Measurements from ENCODE around the gene ABR.
A peak's percentile ranks its signal among the peaks of the same experiment; 100 is the strongest.

Gene ABR

DNA sequence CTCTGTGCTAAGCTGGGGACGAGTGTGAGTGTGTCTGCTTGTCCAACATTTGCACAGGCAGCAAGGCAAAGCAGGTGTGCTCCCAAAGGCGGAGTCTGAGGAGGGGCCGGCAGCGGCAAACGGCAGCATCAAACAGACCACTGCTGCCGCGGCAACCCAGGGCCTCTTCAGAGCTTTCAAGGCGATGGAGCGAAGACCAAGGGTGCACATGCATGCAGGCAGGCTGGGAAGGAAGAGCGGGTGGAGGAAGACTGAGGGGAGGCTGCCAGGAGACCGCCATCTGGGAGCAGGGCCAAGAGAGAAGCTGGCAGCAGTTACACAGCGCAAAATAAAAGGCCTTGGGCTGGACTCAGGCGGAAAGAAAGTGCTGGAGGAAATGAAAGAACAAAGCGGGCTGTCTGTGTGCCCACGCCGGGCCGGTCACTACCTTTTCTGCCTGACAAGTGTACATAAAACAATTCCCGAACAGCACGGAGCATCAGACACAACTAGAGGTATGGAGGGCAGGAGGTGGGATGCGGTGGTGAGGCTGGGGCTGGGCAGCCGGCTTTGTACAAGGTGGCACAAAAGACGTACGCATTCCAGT, 174.3 kb downstream of the ABR start:
- Histone ChIP-seq H3K4me3 (ENCODE audit: low read length, poor library complexity, severe bottlenecking) (no peak overlapping the region), H3F3A (ENCODE audit: low read depth) (no peaks in the 10 kb centered on the region), H4K20me1 (ENCODE audit: insufficient read depth, low read length, poor library complexity, severe bottlenecking) (no peaks in the 10 kb centered on the region), H2AFZ (ENCODE audit: low read length) (no peak overlapping the region), H3K9ac (ENCODE audit: low read depth, low read length, poor library complexity, severe bottlenecking) (no peak overlapping the region), H3K4me2 (ENCODE audit: low read depth, low read length, poor library complexity, severe bottlenecking) (peak overlapping the region; percentile 5), H3K79me2 (ENCODE audit: insufficient read depth, low read length) (no peaks in the 10 kb centered on the region), H3K9me2 (replicated peaks; ENCODE audit: low read depth, low read length) (no peaks in the 10 kb centered on the region), H3K36me3 (ENCODE audit: insufficient read depth, low read length) (peaks cover 28% of the 10 kb centered on the region; the same call in 1 of the 2 replicates), H3K4me1 (ENCODE audit: insufficient read depth, low read length, poor library complexity, severe bottlenecking) (peaks cover 4% of the 10 kb centered on the region), H3K9me3 (ENCODE audit: insufficient read depth, low read depth, low read length) (no peaks in the 10 kb centered on the region), H3K27me3 (ENCODE audit: insufficient read depth, low read length, poor library complexity, severe bottlenecking) (no peaks in the 10 kb centered on the region)
- no peak for TF ChIP-seq EZH2phosphoT487 (IDR thresholded peaks at IDR 0.05; ENCODE audit: borderline replicate concordance)
- TF ChIP-seq, protein P1, sequence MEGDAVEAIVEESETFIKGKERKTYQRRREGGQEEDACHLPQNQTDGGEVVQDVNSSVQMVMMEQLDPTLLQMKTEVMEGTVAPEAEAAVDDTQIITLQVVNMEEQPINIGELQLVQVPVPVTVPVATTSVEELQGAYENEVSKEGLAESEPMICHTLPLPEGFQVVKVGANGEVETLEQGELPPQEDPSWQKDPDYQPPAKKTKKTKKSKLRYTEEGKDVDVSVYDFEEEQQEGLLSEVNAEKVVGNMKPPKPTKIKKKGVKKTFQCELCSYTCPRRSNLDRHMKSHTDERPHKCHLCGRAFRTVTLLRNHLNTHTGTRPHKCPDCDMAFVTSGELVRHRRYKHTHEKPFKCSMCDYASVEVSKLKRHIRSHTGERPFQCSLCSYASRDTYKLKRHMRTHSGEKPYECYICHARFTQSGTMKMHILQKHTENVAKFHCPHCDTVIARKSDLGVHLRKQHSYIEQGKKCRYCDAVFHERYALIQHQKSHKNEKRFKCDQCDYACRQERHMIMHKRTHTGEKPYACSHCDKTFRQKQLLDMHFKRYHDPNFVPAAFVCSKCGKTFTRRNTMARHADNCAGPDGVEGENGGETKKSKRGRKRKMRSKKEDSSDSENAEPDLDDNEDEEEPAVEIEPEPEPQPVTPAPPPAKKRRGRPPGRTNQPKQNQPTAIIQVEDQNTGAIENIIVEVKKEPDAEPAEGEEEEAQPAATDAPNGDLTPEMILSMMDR (conservative IDR thresholded peaks at IDR 0.05; ENCODE audit: low read length), result no peak

DNA sequence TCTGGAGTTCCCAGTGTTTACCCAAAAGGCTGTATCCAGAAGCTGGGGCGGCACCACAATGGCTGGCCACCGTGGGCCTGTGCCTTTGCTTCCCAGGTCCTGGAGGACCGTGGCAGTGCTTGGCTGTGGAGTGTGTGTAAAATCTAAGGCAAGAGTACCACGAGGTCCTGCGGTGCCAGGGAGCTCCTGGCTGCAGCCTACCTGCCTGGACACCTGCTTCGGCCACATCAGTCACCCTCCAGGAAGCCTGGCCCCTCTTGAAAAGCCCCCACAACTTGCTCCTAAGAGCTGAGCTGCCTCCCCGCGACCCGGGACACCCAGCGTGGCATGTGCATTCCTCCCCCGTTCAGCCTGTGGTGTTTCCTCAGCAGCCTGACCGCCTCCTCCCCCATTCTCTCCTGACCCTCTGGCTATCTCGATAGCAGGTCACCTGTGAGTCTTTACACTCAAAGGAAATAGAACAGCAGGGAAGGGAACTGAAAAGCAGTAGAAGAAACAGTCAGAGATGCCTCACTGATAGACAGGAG, 174.9 kb downstream of the ABR start:
- Histone ChIP-seq H3F3A (ENCODE audit: low read depth) (no peaks in the 10 kb centered on the region), H3K36me3 (ENCODE audit: insufficient read depth, low read length) (peaks cover 22% of the 10 kb centered on the region; the same call in 1 of the 2 replicates), H3K9me3 (ENCODE audit: insufficient read depth, low read depth, low read length) (no peaks in the 10 kb centered on the region), H3K9me2 (replicated peaks; ENCODE audit: low read depth, low read length) (no peaks in the 10 kb centered on the region), H3K9ac (ENCODE audit: low read depth, low read length, poor library complexity, severe bottlenecking) (no peak overlapping the region), H3K4me2 (ENCODE audit: low read depth, low read length, poor library complexity, severe bottlenecking) (peak overlapping the region; percentile 5), H3K27me3 (ENCODE audit: insufficient read depth, low read length, poor library complexity, severe bottlenecking) (no peaks in the 10 kb centered on the region), H4K20me1 (ENCODE audit: insufficient read depth, low read length, poor library complexity, severe bottlenecking) (no peaks in the 10 kb centered on the region), H3K4me1 (ENCODE audit: insufficient read depth, low read length, poor library complexity, severe bottlenecking) (peaks cover 4% of the 10 kb centered on the region), H3K79me2 (ENCODE audit: insufficient read depth, low read length) (no peaks in the 10 kb centered on the region), H2AFZ (ENCODE audit: low read length) (no peak overlapping the region), H3K4me3 (ENCODE audit: low read length, poor library complexity, severe bottlenecking) (no peak overlapping the region)
- TF ChIP-seq, protein P1 (conservative IDR thresholded peaks at IDR 0.05; ENCODE audit: low read length), result no peak
- TF ChIP-seq EZH2phosphoT487 (IDR thresholded peaks at IDR 0.05; ENCODE audit: borderline replicate concordance), result no peak

DNA sequence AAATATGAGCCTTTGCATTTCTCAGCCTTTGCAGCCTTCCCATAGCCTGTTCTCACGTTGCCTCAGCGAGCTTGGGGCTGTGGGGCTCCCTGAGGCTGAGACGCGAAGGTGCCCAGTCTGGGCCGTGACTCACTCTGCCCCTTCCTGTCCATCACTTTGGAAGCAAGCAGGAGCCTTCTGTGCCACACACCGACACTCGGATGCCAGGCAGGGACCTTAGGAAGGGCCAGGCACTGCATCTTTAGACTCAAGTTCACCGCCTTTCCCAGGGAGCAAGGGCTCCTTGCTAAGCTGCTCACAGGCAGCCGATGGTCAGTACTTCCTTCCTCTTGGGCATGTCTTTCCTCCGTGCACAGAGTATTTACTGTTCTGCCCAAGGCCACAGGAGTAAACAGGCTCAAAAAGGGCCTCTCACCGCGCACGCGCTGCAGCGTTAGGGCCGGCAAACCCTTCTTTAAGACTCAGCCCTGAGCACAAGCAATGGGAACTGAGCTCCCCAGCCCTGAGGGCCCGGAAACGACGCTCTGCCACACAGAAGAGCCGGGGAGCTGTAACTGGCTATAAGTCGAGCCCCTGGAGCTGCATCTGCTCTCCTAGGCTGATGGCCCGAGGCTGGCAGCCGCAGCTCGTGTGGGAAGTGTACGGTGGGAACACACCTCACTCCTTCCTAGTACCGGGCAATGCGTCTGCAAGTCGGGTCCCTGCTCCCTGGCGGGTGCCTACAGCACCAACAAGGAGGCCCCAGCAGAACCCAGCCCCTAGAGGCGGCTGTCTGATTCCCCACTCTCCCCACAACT, 175.6 kb downstream of the ABR start:
- Histone ChIP-seq H3K79me2 (ENCODE audit: insufficient read depth, low read length) (no peaks in the 10 kb centered on the region), H2AFZ (ENCODE audit: low read length) (no peak overlapping the region), H3K9ac (ENCODE audit: low read depth, low read length, poor library complexity, severe bottlenecking) (no peak overlapping the region), H3K4me2 (ENCODE audit: low read depth, low read length, poor library complexity, severe bottlenecking) (no peak overlapping the region), H3K9me2 (replicated peaks; ENCODE audit: low read depth, low read length) (no peaks in the 10 kb centered on the region), H3K4me3 (ENCODE audit: low read length, poor library complexity, severe bottlenecking) (no peak overlapping the region), H3K9me3 (ENCODE audit: insufficient read depth, low read depth, low read length) (no peaks in the 10 kb centered on the region), H3K27me3 (ENCODE audit: insufficient read depth, low read length, poor library complexity, severe bottlenecking) (no peaks in the 10 kb centered on the region), H3K4me1 (ENCODE audit: insufficient read depth, low read length, poor library complexity, severe bottlenecking) (peaks cover 4% of the 10 kb centered on the region), H3F3A (ENCODE audit: low read depth) (no peaks in the 10 kb centered on the region), H4K20me1 (ENCODE audit: insufficient read depth, low read length, poor library complexity, severe bottlenecking) (no peaks in the 10 kb centered on the region), H3K36me3 (ENCODE audit: insufficient read depth, low read length) (peaks cover 21% of the 10 kb centered on the region; the same call in 1 of the 2 replicates)
- no peak for TF ChIP-seq EZH2phosphoT487 (IDR thresholded peaks at IDR 0.05; ENCODE audit: borderline replicate concordance)

Measured in Loucy (cell line).